A673 (cell line): ENCODE measurements around the gene G3BP2.

ENCODE experiments used
- CTCF ChIP-seq: fragments of 300-800, 200-600 bp; sonication (generic); conservative IDR thresholded peaks from 2 replicates; pipeline ENCODE4 v1.5.1; 2017; ENCODE audit warnings: low read depth, mild to moderate bottlenecking, antibody characterized with exemption, low read length, moderate library complexity, mixed read lengths
- EZH2 ChIP-seq: fragments of 200-600 bp; sonication (generic); IDR thresholded peaks from 2 replicates; pipeline ENCODE4 v1.6.1; 2017; ENCODE audit warnings: borderline replicate concordance, low read depth, mild to moderate bottlenecking, mixed read lengths, antibody characterized with exemption, low read length; ENCODE audit not compliant: poor library complexity, severe bottlenecking

- TF ChIP-seq CTCF (no peak), EZH2 (no peak)
Measured at GRCh38 chr4:75658876-75659275, 14.3 kb downstream of the G3BP2 start.
